Activated naive CD4-positive, alpha-beta T cell treated with Interleukin-2 at 50 U/mL for 16 hours (primary cell): Measurements from ENCODE around the gene SORBS1.
"Not testable (repeated sequence)": the region's sequence is repeated elsewhere in the genome, so short reads cannot be mapped to it uniquely, and the experiment has no call there.

ENCODE experiments used
- DNase-seq: peaks from one replicate; pipeline ENCODE4 v3.0.0-alpha.2; 2020

Gene SORBS1

GRCh38 chr10:95374597-95375209 is 186.5 kb downstream of the SORBS1 start:
- peak; percentile 34 for DNase-seq

GRCh38 chr10:95373660-95374059 is 187.5 kb downstream of the SORBS1 start:
- no peak for DNase-seq

- no peak for DNase-seq
These were observed 196.8 kb downstream of the SORBS1 start for GRCh38 chr10:95364342-95364741.

- DNase-seq, result peak; percentile 13
These were observed 197.8 kb downstream of the SORBS1 start for GRCh38 chr10:95363303-95363912.

GRCh38 chr10:95360122-95360714 is 201.0 kb downstream of the SORBS1 start:
- no peak for DNase-seq

- no peak for DNase-seq
These were observed 201.7 kb downstream of the SORBS1 start for GRCh38 chr10:95359466-95359865.

- DNase-seq, result no peak
These were observed 204.8 kb downstream of the SORBS1 start for GRCh38 chr10:95356190-95356955.

GRCh38 chr10:95355301-95355700 is 205.9 kb downstream of the SORBS1 start:
- DNase-seq, result no peak

GRCh38 chr10:95354110-95354509 is 207.1 kb downstream of the SORBS1 start:
- DNase-seq, result no peak

GRCh38 chr10:95353123-95353522 is 208.0 kb downstream of the SORBS1 start:
- DNase-seq, result no peak

GRCh38 chr10:95352684-95353083 is 208.5 kb downstream of the SORBS1 start:
- no peak for DNase-seq

GRCh38 chr10:95350830-95351228 is 210.3 kb downstream of the SORBS1 start:
- DNase-seq, result no peak

GRCh38 chr10:95350219-95350829 is 210.8 kb downstream of the SORBS1 start:
- no peak for DNase-seq

GRCh38 chr10:95347402-95347766 is 213.8 kb downstream of the SORBS1 start:
- DNase-seq, result not testable (repeated sequence)

GRCh38 chr10:95346715-95347401 is 214.3 kb downstream of the SORBS1 start:
- no peak for DNase-seq

- DNase-seq, result no peak
These were observed 217.6 kb downstream of the SORBS1 start for GRCh38 chr10:95343573-95343972.

GRCh38 chr10:95341716-95342130 is 219.4 kb downstream of the SORBS1 start:
- no peak for DNase-seq

GRCh38 chr10:95339863-95340262 is 221.3 kb downstream of the SORBS1 start:
- no peak for DNase-seq

GRCh38 chr10:95337423-95338160 is 223.6 kb downstream of the SORBS1 start:
- DNase-seq, result no peak

- no peak for DNase-seq
These were observed 224.5 kb downstream of the SORBS1 start for GRCh38 chr10:95336702-95337101.

GRCh38 chr10:95335933-95336699 is 225.1 kb downstream of the SORBS1 start:
- no peak for DNase-seq
